Measurements from ENCODE around the gene NET1. TPM values are rescaled to one million over a fixed set of nuclear protein-coding genes. Genes with fewer than 3 reads are reported as not detected.

Gene NET1, protein sequence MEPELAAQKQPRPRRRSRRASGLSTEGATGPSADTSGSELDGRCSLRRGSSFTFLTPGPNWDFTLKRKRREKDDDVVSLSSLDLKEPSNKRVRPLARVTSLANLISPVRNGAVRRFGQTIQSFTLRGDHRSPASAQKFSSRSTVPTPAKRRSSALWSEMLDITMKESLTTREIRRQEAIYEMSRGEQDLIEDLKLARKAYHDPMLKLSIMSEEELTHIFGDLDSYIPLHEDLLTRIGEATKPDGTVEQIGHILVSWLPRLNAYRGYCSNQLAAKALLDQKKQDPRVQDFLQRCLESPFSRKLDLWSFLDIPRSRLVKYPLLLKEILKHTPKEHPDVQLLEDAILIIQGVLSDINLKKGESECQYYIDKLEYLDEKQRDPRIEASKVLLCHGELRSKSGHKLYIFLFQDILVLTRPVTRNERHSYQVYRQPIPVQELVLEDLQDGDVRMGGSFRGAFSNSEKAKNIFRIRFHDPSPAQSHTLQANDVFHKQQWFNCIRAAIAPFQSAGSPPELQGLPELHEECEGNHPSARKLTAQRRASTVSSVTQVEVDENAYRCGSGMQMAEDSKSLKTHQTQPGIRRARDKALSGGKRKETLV
- 2.3 TPM for total RNA-seq (2013)
- polyA plus RNA-seq (1 to 10 TPM; 1.2 to 1.7 (median 1.4) TPM), polyA minus RNA-seq (1.8 and 2.3 TPM in 2 replicates), total RNA-seq (3.0 to 27.5 (median 21.7) reads per million in 11 experiments)

DNA sequence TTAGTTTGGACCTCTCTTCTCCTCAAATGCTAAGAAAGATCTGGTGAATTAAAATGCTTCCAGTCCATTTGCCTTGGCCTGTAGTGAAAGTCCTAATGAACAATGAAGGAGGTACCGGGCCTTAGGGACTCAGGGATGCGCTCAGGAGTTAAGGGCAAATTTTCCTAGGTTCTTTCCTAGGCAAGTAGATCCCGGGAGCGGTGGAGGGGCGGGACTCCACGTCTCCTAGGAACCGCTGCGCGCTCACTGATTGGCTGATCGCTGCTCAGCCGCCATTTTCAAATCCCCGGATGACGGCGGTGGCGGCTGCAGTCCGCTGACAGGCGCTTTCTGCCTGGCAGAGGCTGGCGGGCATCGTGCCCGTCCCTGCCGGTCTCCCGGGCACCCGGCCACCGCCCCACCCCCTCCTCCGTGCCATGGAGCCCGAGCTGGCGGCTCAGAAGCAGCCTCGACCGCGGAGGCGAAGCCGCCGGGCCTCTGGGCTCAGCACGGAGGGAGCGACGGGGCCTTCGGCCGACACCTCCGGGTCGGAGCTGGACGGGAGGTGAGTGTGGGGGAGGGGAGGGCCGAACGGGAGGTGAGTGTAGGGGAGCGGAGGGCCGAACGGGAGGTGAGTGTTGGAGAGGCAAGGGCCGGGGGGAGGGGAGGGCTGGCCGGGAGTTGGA, at the start of gene NET1:
Gene NET1 (plus strand): TSS at position 281 of the 665 bp plus-strand sequence. CDS start 136 bp downstream, at position 417.
- no peaks in the 10 kb centered on the region for H4K20me1 ChIP-seq (ENCODE audit: insufficient read depth, low read length)
- H3K4me1 Mint-ChIP-seq: peaks cover 3% of the 10 kb centered on the region
- peak within 1 kb of the TSS in 1 of 2 donors; percentile 93 for H3K4me3 Mint-ChIP-seq
- peaks cover under 1 to 12% (median 5%) of the 10 kb centered on the region in 7 donors for H3K9me3 Mint-ChIP-seq
- peak within 1 kb of the TSS; percentile 86 for H2AFZ ChIP-seq (ENCODE audit: insufficient read depth, low read depth, low read length, poor library complexity, severe bottlenecking)
- peak within 1 kb of the TSS; percentile 76 for H3K4me2 ChIP-seq (replicated peaks; ENCODE audit: extremely low read depth, low read length, poor library complexity, severe bottlenecking)
- H3K4me3 ChIP-seq (replicated peaks in 1 of 3; ENCODE audit: low read depth in 2 of 3, low read length in 3 of 3): peak within 1 kb of the TSS; percentile 62 to 92 (median 80)
- peak within 1 kb of the TSS in 2 of 7 donors; percentile 10 to 68 for H3K27ac Mint-ChIP-seq
- TF ChIP-seq, protein P1, sequence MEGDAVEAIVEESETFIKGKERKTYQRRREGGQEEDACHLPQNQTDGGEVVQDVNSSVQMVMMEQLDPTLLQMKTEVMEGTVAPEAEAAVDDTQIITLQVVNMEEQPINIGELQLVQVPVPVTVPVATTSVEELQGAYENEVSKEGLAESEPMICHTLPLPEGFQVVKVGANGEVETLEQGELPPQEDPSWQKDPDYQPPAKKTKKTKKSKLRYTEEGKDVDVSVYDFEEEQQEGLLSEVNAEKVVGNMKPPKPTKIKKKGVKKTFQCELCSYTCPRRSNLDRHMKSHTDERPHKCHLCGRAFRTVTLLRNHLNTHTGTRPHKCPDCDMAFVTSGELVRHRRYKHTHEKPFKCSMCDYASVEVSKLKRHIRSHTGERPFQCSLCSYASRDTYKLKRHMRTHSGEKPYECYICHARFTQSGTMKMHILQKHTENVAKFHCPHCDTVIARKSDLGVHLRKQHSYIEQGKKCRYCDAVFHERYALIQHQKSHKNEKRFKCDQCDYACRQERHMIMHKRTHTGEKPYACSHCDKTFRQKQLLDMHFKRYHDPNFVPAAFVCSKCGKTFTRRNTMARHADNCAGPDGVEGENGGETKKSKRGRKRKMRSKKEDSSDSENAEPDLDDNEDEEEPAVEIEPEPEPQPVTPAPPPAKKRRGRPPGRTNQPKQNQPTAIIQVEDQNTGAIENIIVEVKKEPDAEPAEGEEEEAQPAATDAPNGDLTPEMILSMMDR (IDR thresholded peaks at IDR 0.05): no peak
- intact Hi-C loops (cut with micrococcal nuclease): no loop called here
- peaks cover 8 to 9% of the 10 kb centered on the region in 2 donors for H3K4me1 ChIP-seq (ENCODE audit: control insufficient read depth in 1 of 2, insufficient read depth in 2 of 2, low read length in 2 of 2)
- peaks cover 0 to 4% (median 2%) of the 10 kb centered on the region in 3 donors for H3K27me3 Mint-ChIP-seq (ENCODE audit: low read depth in 3 of 3)
- no peaks in the 10 kb centered on the region for H3K36me3 ChIP-seq (replicated peaks in 1 of 2; ENCODE audit: control insufficient read depth in 1 of 2, insufficient read depth in 2 of 2, low read length in 2 of 2)
- peaks cover 0 to 10% of the 10 kb centered on the region in 2 donors for H3K9me3 ChIP-seq (replicated peaks in 1 of 2; ENCODE audit: control insufficient read depth in 1 of 2, insufficient read depth in 1 of 2, low read length in 2 of 2)
- H3K9ac ChIP-seq (ENCODE audit: insufficient read depth, low read length, poor library complexity, severe bottlenecking): peak within 1 kb of the TSS; percentile 77
- peak within 1 kb of the TSS in 1 of 2 donors; percentile 60 for H3K27ac ChIP-seq (ENCODE audit: low read depth in 1 of 2, low read length in 2 of 2)
- H3K36me3 Mint-ChIP-seq: peaks cover 2 to 9% of the 10 kb centered on the region in 2 donors
- peaks cover 46% of the 10 kb centered on the region for H3K79me2 ChIP-seq (ENCODE audit: insufficient read depth, low read length)
- WGBS (ENCODE audit: insufficient coverage): 0% methylated on average over 32 of the region's 48 CpGs
- peak; percentile 51 to 73 (median 72) for DNase-seq
- H3K27me3 ChIP-seq (ENCODE audit: control insufficient read depth in 2 of 2, insufficient read depth in 2 of 2, low read length in 2 of 2): no peaks in the 10 kb centered on the region

DNA sequence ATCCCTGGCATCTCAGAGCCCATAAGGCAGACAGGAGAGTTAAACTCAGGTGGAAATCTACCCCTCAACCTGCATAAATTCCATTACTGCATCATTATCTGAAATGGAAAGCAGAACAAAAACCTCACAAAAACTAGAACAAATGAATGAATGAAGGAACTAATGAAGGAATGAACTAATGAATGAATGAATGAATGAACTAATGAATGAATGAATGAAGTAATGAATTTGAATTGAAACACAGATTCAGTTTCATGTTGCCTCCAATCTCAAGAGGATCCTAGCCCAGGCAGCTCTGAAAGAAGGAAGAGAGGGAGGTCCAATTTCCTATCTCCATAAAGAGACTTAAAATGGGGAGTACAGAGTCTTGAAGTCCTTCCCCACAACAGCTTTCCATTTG, 49.5 kb upstream of the NET1 start:
- Mint-ChIP-seq H3K27me3 (ENCODE audit: low read depth in 3 of 3) (peaks cover 0 to 7% (median 6%) of the 10 kb centered on the region in 3 donors), H3K9me3 (peaks cover 0 to 2% (median 0%) of the 10 kb centered on the region in 7 donors), H3K4me1 (no peaks in the 10 kb centered on the region), H3K36me3 (no peaks in the 10 kb centered on the region), H3K4me3 (no peak overlapping the region), H3K27ac (no peak overlapping the region)
- TF ChIP-seq, protein P1 (IDR thresholded peaks at IDR 0.05): no peak
- H2AFZ ChIP-seq (ENCODE audit: insufficient read depth, low read depth, low read length, poor library complexity, severe bottlenecking): no peak overlapping the region
- DNase-seq: no peak
- H3K27ac ChIP-seq (ENCODE audit: low read depth in 1 of 2, low read length in 2 of 2): no peak overlapping the region
- intact Hi-C loops (cut with micrococcal nuclease): no loop called here
- no peak overlapping the region for H3K4me2 ChIP-seq (replicated peaks; ENCODE audit: extremely low read depth, low read length, poor library complexity, severe bottlenecking)
- H3K36me3 ChIP-seq (replicated peaks in 1 of 2; ENCODE audit: control insufficient read depth in 1 of 2, insufficient read depth in 2 of 2, low read length in 2 of 2): no peaks in the 10 kb centered on the region
- H3K9me3 ChIP-seq (replicated peaks in 1 of 2; ENCODE audit: control insufficient read depth in 1 of 2, insufficient read depth in 1 of 2, low read length in 2 of 2): no peaks in the 10 kb centered on the region
- no peaks in the 10 kb centered on the region for H4K20me1 ChIP-seq (ENCODE audit: insufficient read depth, low read length)
- H3K4me1 ChIP-seq (ENCODE audit: control insufficient read depth in 1 of 2, insufficient read depth in 2 of 2, low read length in 2 of 2): no peaks in the 10 kb centered on the region
- H3K79me2 ChIP-seq (ENCODE audit: insufficient read depth, low read length): no peaks in the 10 kb centered on the region
- H3K9ac ChIP-seq (ENCODE audit: insufficient read depth, low read length, poor library complexity, severe bottlenecking): no peak overlapping the region
- H3K27me3 ChIP-seq (ENCODE audit: control insufficient read depth in 2 of 2, insufficient read depth in 2 of 2, low read length in 2 of 2): no peaks in the 10 kb centered on the region
- no peak overlapping the region for H3K4me3 ChIP-seq (replicated peaks in 1 of 3; ENCODE audit: low read depth in 2 of 3, low read length in 3 of 3)

Measured in CD14-positive monocyte (primary cell).